ENCODE data around the gene SLC7A11.

Gene SLC7A11

DNA sequence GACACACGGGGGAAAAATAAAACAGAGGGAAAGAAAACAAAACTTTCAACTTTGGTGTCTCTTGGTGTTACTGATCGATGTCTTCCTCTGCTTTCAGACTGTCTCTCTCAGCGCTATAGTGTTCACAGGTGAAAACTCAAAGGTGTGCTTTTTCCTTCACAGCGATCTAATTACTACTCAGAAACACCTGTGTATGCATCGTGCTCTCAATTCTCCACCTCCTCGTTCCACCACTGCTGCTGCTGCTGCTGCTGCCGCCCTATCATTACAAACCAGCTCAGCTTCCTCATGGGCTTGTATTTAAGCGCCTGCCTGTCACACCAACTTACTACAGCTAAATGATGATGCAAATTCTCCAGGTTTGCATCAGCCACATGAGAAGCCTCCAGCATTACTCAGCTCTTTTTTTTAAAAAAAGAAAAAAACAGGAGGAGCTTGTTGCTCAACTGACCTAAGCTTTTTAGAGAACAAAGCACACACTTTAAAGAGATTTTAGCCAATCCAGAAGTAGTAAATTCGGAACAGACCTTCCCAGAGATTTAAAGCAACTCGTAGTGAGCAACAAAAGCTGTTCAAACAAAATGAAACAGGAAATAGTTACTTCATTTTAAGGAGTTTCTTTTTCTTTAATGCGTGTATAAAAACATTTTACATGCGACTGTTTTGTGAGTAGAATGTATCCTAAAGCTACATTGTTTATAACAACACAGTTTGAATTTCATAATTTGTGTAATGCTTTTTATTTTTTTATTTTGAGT lies at the start of gene SLC7A11:
Gene SLC7A11, minus strand, starts transcription at position 274 of the 758 bp plus-strand sequence. CDS start 280 bp downstream, outside the sequence.
- DNase-seq, result peak; percentile 84

DNA sequence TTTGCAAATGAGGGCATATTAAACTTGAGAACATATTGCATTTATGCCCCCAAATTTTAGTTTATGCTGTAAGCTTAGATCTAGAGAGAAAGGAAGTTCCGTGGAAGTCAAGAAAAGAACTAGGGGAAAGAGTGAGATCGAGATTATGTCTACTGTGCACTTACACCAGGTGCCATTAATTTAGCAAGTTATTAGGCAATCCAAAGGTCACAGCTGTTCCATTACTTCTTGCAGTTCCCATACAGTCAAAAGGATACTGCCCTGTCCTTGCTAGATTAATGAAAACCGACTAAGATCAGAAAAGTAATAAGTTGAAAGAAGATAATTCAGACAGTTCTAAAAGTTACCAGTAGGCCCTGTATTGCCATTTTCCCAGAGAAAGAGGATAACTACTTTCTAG lies 49.3 kb upstream of the SLC7A11 start:
- DNase-seq, result no peak

DNA sequence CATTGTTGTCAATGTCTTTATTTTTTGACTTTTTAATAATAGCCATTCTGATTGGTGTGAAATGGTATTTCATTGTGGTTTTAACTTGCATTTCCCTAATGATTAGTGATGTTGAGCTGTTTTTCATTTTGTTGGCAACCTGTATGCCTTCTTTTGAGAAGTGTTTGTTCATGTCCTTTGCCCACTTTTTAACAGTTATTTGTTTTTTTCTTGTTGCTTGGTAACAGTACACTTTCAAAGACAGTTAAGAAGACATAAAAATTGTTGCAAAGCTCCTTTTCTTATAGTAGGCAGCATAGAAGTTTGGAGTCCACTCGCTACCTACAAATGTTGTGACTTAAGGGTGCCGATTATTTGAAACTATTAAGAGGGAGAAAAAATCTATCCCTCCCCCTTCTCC lies 48.7 kb upstream of the SLC7A11 start:
- DNase-seq, result no peak

DNA sequence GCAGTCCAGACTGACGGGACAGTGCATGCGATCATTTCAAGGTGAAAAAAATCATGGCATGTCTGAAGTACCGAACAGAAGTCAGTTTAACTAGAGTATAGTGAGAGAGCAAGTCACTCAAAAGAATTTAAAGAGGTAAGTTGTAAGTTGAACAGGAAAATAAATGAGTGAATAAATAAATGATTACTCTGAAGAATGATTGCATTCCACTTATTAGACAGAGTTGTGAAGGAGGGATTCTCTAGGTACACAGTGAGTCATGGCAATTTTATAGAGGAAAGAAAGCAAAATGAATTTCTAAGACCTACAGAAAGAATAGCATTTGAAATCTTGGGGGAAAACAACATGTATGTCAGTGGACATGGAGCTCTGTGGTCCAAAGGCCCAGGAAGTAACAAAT lies 37.1 kb upstream of the SLC7A11 start:
- DNase-seq, result no peak

DNA sequence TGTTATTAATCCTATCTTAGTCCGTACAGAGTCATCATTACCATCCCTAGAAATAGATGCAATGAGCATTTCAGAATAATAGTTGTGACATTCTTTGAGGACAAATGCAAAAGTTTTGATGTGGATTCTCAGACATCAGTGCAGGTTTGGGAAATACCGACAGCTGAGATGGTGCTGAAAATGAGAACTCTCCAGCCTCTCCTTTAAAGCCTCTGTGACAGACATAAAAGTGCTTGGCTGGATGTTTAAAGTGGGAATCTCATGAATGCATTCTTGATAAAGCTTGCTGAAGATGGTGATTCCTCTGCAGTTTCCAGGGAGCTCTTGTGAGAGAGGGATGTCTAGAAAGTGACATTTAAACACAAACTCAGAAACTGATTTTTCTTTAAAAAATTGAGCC lies 35.0 kb upstream of the SLC7A11 start:
- DNase-seq, result no peak

DNA sequence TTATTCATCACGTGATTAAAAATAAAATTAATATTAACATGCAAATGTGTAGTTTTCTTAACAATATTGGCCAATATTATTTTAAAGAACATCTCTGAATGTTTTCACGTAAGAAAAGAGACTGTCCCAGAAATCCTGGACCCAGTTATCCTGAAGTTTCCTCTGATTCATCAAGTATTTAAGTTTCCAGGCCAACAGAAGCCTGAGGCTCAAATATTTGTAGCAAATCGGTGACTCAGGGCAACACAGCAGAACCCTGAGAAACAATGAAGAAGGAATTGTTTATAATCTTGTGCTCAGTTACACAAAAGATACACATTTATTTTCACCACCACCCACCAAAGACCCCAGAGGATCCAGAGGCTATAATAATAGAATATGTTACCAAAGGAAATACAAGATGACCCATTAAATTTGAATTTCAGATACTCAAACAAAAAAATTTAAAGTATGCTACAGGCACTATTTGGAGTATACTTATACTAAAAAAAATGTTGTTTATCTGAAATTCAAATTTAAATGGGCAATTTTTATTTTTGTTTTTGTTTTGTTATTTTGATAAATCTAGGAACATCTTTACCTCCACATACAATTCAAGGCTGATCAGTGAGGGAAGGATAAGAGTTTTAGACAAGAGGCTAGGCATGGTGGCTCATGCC lies 33.9 kb upstream of the SLC7A11 start:
- no peak for DNase-seq

DNA sequence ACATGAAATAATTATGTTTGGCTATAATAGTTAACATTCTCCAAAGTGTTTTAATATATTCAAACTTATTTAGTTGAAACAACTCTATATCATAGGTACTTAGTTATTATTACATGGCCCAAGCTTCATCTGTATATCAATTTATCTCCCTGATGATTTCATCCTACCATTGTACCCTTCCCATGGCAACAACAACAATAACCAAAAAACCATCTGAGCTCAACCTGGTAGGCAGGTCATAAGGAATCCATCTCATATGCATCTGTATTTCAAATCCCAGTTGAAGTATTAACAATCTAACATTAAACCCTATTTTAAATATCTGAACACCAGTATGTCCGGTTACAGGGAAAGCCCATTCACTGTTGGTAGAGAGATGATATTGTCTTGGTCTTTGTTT lies 33.1 kb upstream of the SLC7A11 start:
- no peak for DNase-seq

DNA sequence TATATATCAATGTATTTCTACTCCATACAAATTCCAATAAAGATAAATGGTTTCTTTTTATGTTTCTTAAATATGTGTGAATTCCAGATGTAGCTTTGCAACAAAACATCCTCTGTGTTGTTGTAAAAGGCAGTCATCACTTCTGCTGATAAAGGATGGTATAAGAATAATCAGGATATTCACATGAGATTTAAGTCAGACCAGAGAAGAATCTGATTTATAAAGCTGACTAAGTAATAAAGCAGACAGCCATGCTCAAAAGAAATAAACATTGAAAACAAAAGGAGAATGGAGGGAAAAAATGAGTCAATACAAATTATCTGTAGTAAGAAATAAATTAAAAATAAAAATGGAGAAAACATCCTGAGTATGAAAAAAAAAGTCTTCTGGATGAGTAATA lies 27.0 kb upstream of the SLC7A11 start:
- DNase-seq, result no peak

DNA sequence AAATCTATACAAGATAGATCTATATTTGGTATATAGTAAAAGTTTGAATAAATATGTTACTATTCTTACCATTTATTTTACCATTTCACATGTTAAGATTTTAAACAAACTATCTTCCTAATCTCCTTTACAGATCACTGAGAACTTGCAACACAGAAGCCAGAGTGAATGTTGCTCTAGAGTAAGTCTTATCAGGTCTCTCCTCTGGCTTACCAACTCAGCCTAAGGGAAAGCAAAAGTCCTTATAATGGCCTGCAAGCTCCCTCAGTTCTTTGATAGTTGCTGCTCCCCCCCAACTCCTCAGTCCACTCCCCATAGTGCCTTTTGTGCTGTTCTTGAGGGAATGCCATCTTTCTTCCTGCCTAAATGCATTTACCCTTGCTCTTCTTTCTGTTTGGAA lies 25.7 kb upstream of the SLC7A11 start:
- no peak for DNase-seq

DNA sequence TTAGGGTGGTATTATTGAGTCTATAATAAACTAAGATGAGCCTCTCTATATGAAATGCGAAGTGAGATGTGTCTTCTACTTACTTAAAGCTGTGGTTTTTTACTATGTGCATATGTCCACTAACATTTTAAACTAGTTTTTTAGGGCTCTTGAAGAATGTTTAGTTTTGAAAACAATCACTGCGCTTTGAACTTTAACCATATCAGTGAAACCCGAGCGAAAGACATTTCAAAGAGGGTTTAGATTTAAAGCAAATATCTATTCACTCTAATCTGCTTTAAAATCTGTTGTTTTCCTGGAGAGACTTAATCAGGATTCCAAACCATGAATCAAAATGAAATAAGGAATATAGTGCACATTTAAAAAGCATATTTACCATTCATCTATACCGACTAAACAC lies 24.8 kb upstream of the SLC7A11 start:
- DNase-seq, result no peak

DNA sequence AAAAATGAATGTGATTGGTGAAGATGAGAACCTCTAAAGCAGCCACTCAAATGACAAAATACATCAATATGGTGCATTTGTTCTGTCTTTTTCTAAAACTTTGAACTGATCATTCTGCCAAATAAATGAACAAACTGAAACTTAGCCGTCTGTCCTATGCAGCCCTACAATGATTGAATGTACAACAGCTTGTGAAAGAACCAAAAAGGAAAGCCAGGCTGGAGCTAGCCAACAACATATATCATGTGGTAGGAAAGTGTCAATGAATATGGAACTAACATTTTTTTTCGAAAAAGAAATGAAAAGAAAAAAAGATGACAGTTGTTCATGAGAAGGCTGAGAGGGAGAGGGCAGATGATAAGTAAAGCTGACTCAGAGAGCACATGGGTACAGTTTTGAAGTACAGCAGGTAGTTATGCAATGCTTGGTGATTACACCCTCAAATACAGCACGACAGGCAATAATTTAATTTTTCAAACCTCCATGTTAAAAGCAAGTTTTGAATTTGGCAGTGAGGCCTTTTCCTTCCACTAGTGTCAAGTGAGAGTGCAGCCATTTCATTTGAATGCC lies 21.2 kb upstream of the SLC7A11 start:
- no peak for DNase-seq

DNA sequence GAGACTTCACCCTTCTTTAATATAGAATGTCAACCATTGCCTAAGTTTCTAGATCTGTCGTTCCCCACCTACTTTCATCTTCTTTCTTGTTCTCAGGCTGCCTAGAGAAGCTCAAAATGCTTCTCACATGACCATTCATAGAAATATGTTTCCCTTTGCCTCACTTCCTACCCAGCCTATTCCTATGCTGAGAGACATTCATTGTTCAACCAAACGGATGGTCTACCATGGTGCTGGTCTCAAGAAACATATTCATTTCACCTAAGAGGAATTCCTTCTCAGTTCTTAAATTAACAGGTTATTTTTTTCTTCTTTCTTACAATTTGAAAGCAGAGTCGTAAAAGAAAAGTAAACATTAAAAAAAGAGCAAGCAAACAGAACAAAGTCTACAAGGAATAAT lies 20.3 kb upstream of the SLC7A11 start:
- no peak for DNase-seq

DNA sequence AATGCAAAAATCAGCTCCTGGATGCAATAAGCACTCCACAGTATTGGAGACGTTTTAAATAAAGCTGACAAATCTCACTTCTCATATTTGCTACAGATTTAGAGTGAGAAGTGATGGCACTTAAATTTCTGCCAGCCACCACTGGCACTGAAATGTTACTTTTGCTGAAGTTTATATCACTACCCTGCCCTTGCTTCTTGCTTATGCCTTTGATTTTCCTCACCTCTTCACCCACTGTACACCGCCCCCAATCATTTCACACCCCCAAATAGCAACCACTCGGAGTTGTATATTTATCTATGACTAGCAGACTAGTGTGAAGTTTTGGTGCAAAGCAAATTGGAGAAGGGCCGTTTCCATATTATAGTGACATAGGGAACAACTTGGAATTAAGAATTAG lies 19.9 kb upstream of the SLC7A11 start:
- DNase-seq, result no peak

DNA sequence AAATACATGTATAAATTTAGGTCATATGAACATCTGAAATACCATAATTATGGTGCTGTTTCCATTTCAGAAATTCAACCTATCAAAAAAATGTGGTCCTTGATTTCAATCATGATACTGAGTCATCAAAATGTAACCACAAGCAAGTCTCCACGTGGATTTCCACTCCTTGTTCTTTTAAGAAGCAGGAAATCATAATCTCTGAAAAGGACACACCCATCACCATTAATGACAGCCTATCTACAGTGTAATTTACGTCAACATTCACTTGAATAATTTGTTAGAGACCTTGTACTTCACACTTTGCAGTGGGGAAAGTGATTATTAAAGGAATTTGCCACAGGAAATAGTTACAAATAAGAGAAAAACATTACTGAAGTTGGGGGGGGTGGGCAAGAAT lies 17.7 kb upstream of the SLC7A11 start:
- DNase-seq, result no peak

DNA sequence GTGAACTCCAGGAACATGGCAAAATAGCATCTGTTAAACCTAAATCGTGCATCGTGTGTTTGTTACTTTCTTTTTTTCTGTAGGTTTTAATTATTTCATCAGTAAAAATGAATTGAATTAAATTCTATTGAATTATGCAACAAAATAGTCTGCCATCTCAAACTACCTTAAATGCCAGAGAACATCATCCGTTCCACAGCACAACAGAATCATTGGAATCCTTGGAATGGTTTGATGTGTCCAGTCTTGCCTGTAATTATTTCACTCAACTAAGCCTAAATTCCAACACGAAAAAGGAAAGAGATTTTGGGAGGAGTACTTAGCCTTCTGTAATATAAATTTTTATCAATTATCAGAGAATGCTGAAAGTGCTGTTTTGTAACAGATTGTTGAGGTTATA lies 17.1 kb upstream of the SLC7A11 start:
- no peak for DNase-seq

DNA sequence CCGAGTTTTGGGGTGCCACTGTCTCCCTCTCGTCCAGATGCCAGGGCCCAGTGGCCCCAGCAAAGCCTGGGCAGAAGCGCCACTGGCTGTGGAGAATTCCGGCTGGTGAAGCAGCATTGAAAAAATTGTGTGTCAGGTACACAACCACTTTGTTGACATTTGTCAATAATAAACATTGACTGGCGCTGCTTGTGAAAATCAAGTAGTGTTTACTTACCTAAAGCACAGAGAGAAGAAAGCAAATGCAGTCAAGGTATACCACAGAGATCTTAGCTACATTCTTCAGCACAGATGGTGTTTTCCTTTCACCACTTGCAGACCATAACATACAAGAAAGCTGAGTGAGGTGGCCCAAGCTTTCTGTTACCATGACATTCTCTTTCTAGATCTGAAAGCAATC lies 14.5 kb upstream of the SLC7A11 start:
- no peak for DNase-seq

DNA sequence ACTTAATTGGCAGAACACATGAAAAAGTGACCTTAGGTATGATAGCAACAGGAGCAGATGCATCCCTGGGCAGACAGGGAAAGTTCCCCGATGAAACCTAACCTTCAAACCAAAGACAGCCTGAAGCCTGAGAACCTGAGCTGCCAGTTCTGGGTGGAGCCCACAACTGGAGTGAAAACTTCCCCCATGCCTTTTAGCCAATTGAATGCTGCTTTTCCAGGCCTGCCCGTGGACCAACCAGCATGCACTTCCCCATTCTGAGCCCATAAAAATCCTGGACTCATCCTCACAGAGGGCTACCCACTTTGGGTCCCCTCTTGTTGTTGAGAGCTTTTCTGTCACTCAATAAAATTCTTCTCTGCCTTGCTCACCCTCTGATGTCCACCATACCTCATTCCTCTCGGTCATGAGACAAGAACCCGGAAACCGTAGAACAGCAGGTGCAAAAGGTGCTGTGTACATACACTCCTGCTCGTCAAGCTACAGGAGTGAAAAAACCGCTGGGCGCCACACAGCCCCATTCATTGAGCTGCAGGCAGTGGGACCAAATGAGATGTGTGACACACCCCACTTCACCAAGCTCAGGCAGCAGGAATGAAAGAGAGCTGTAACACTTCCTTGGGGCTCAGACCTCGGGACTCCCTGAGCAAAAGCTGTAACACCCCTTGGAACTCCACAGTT lies 13.9 kb upstream of the SLC7A11 start:
- no peak for DNase-seq

DNA sequence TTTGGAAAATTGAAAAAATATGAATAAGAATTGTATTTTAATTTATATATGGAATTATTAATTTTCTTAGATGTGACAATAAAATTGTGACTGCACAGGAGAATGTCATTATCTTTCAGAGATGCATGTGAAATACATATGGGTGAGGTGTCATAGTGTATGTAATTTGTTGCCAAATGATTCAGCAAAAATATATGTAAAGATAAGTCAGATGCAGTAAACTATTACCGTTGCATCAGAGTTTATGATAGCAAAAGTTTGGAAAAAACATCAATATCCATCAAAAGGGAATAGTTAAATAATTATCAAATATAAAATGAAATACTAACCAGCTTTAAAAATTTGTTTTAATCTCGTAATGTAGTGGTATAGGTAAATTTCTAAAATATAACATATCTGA lies 10.4 kb upstream of the SLC7A11 start:
- DNase-seq, result no peak

DNA sequence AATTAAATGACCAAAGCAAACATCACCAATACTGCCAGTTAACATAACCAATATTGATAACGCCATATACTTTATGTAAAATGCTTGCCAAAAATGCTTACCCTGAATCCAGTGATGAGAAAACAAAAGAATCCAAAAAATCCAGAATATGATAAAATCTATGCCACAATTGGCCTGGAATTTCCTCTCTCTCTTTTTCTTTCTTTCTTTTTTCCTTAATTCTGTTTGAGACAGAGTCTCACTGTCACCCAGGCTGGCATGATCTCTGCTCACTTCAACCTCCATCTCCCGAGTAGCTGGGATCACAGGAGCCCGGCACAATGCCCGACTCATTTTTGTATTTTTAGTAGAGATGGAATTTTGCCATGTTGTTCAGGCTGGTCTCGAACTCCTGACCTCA lies 9.8 kb upstream of the SLC7A11 start:
- no peak for DNase-seq

DNA sequence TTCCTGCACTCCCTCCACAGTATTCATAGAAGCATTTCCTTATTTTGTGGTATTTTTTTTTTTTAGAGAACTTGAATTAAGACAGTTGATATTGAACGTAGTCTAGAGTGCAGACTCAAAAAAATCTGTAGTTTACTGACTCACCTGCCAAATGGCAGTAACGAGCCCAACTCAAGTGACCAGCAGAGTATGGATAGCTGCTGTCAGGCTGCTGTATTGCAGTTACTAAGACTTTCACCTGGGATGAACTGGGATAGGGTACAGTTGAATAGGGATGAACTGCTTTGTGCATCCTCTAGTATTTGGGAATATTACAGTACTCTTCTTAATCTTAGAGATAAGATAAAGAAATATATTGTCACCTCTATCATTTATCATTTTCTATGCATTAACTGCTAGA lies 7.0 kb upstream of the SLC7A11 start:
- no peak for DNase-seq

DNA sequence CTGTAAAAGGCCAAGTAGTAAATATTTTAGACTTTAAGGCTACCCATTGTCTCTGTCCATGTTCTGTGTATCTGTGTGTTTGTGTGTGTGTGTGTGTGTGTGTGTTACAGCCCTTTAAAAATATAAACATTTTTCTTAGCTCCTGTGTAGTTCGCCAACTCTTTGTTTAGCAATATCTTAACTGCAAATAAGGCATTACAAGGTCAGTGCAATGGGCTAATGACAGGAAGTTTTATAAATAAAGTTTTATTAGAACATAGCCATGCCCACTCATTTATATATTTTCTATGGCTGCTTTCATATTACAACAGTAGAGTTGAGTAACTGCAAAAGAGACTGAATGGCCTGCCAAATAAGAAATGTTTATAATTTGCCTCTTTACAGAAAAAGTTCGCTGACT lies 5.9 kb upstream of the SLC7A11 start:
- DNase-seq, result no peak

DNA sequence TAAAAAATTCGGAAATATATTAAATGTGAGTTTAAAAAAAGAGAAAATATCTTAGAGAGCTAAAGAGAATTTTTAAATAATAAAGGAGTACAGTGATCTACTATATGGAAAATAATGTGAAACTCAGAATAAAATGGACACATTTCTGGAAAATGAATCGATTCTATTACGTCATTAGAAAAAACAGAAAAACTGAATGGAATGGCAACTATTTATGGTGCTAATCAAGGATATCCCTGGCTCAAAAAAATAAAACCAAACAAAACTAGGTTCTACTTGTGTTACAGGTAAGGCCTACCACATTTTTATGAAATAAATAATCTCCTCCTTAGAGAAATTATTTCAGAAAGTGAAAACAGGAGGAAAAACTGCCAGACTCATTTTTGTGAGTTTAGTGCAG lies 5.5 kb upstream of the SLC7A11 start:
- no peak for DNase-seq

DNA sequence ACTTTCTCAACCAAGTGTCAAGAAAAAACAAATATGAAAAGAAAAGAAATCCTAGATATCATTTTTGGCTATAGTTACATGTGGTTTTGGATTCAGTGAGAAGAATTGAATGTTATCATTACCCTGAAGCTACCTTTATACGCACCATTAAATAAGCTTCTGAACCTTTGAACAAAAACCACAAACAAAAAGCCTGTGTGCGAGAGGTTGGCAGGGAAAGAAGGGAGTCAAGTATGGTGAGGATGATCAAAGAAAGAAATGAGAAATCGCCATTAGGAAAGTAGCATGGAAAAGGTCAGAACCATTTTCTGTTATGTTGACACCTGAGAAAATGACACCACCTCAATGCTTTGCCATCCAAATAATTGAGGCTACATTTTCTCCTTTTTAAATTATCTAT lies 1.2 kb upstream of the SLC7A11 start:
- no peak for DNase-seq

DNA sequence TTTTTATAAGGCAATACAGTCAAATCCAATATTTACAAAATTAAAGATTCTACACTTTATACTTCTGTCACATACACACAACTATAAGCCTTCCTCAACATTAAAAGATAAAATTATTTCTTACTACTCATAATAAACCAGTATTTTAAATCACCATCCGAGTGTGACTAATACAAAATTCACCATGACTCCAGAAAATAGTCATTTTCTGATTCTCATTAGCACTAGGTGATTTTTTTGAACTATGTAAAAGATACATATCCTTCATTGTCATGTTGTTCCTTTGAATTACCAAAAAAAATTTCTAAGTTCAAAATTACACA lies 646 bp upstream of the SLC7A11 start:
- DNase-seq, result no peak
